Ovary (tissue), 9 donors: ENCODE measurements around the gene DPH7. TPM values are rescaled to one million over a fixed set of nuclear protein-coding genes. Genes with fewer than 3 reads are reported as not detected.

ENCODE experiments used
- DNase-seq, 5 donors: peaks; one replicate each; pipeline ENCODE4 v3.0.0-alpha.2; 2019 to 2020
- H3K27ac ChIP-seq, 2 donors: fragments of 200-600 bp; one replicate each; pipeline versions ENCODE4 v1.5.1 to v1.8.0; 2019 to 2022
- H3K27me3 ChIP-seq: fragments of 200-600 bp; one replicate; pipeline ENCODE4 v1.8.0; 2022
- H3K36me3 ChIP-seq: fragments of 200-600 bp; sonication (generic); one replicate; pipeline ENCODE4 v1.5.1; 2019
- H3K4me1 ChIP-seq: one replicate; pipeline ENCODE4 v1.8.1; 2013; ENCODE audit warnings: mild to moderate bottlenecking, moderate library complexity; ENCODE audit not compliant: insufficient read depth
- H3K4me3 ChIP-seq: fragments of 200-600 bp; sonication (generic); one replicate; pipeline ENCODE4 v1.5.1; 2017
- H3K9me3 ChIP-seq, 2 donors: fragments of 200-600 bp in 1 of 2; sonication (generic) in 1 of 2; one replicate each; pipeline versions ENCODE4 v1.5.1 to v1.8.1; 2013 to 2019; ENCODE audit warnings: mild to moderate bottlenecking in 1 of 2, moderate library complexity in 1 of 2
- EP300 ChIP-seq: sonication (generic); formaldehyde crosslinking; IDR thresholded peaks from one replicate; pipeline ENCODE4 v1.6.1; 2017; ENCODE audit warnings: antibody characterized with exemption
- POLR2A ChIP-seq: fragments of 450-650 bp; IDR thresholded peaks from one replicate; pipeline ENCODE4 v1.6.1; 2017; ENCODE audit warnings: antibody characterized with exemption, mild to moderate bottlenecking, moderate library complexity
- WGBS, 3 donors: extraction: QIAGEN DNeasy Blood & Tissue Kit in 1 of 3; methylation state at CpG; one replicate each; pipeline versions ENCODE4 v1.1.5 to v1.1.7; 2013 to 2017; 5-methylcytosine and 5-hydroxymethylcytosine counted together
- intact Hi-C, 4 donors: fragments of 100-400 bp; cut with DNase I; formaldehyde crosslinking; loops; one replicate each; pipeline versions ENCODE4 v1.11.0 to v1.15.1; 2022 to 2023
- polyA plus RNA-seq, 2 donors: library from polyadenylated mRNA; stranded (reverse); fragments of 200-250 nt in 1 of 2; fragments of 350-450 nt in 1 of 2; fragmentation: Illumina TruSeq in 1 of 2; extraction: RNeasy Lipid Tissue Mini Kit (QIAGEN cat#74804) in 1 of 2; gene quantifications; one replicate each; pipeline ENCODE4 v1.2.3, GENCODE V29; 2013 to 2014
- total RNA-seq, 7 donors: library from RNA; depleted of rRNA in 2 of 7; stranded (reverse); fragments of >200 nt in 2 of 7; fragmentation: NEBNext Ultra II Directional in 3 of 7; extraction: Animal tissue kit (Norgen Biotek cat#: 25700) in 3 of 7; gene quantifications; one replicate each; pipeline versions ENCODE4 v1.1.0 to v1.2.4, GENCODE V29; 2016 to 2023
- TF ChIP-seq, protein P1 (sequence below), 3 donors: fragments of 450-650 bp in 2 of 3; fragments of 200-600 bp in 1 of 3; IDR thresholded peaks; one replicate each; pipeline versions ENCODE4 v1.5.1 to v1.8.0; 2016 to 2022; ENCODE audit warnings: antibody characterized with exemption in 3 of 3, mild to moderate bottlenecking in 1 of 3
- donor health status: DM: no; HTN: no; CAD: no; lungs with moderate emphysema.
- donor health status: DM: no; HTN: no; CAD: no.
- donor health status: Bipolar disorder and iron deficiency.
- donor health status: DM: yes; HTN: yes; CAD: no.
- donor health status: DM: no; HTN: no; CAD: no.
- donor health status: DM: yes; HTN: yes; CAD: no.

DPH7 gene
- total and polyA plus RNA-seq, 9 donors: 15.4 to 38.2 (median 33.0) TPM

GRCh38 chr9:137615387-137615871 lies 36.7 kb upstream of the DPH7 start:
- no peak overlapping the region for H3K4me3 ChIP-seq
- no peaks in the 10 kb centered on the region for H3K27me3 ChIP-seq
- H3K9me3 ChIP-seq: no peaks in the 10 kb centered on the region
- intact Hi-C loops: no loop called here
- 85 to 90% (median 88%) methylated on average over 19 of the region's 19 CpGs for WGBS, 3 donors
- no peak overlapping the region for H3K27ac ChIP-seq
- TF ChIP-seq EP300 (no peak), POLR2A (no peak)
- TF ChIP-seq, protein P1, sequence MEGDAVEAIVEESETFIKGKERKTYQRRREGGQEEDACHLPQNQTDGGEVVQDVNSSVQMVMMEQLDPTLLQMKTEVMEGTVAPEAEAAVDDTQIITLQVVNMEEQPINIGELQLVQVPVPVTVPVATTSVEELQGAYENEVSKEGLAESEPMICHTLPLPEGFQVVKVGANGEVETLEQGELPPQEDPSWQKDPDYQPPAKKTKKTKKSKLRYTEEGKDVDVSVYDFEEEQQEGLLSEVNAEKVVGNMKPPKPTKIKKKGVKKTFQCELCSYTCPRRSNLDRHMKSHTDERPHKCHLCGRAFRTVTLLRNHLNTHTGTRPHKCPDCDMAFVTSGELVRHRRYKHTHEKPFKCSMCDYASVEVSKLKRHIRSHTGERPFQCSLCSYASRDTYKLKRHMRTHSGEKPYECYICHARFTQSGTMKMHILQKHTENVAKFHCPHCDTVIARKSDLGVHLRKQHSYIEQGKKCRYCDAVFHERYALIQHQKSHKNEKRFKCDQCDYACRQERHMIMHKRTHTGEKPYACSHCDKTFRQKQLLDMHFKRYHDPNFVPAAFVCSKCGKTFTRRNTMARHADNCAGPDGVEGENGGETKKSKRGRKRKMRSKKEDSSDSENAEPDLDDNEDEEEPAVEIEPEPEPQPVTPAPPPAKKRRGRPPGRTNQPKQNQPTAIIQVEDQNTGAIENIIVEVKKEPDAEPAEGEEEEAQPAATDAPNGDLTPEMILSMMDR (IDR thresholded peaks at IDR 0.05): no peak
- H3K4me1 ChIP-seq: peaks cover 13% of the 10 kb centered on the region
- no peaks in the 10 kb centered on the region for H3K36me3 ChIP-seq
- peak in 1 of 5 donors; percentile 32 for DNase-seq

DNA sequence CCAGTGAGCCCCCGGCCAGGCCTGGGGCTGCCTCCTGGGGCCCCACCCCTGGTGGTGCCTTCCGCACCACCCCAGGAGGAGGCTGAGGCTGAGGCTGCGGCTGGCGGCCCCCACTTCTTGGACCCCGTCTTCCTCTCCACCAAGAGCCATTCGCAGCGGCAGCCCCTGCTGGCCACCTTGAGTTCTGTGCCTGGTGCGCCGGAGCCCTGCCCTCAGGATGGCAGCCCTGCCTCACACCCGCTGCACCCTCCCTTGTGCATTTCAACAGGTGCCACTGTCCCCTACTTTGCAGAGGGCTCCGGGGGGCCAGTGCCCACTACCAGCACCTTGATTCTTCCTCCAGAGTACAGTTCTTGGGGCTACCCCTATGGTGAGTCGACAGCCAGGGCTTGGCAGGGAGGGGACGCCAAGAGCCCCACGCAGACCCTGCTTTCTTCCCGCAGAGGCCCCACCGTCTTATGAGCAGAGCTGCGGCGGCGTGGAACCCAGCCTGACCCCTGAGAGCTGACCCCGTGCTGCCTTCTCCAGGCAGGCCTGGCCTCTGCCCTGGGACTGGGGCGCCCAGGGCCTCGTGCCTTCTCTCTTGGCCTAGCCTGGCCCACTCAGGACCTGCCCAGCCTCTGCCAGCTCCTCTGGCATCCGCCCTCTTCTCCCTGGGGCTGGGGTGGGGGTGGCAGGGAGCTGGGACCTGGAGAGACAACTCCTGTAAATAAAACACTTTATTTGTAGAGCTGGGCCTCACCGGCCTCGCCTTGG lies 36.1 kb upstream of the DPH7 start:
- Histone ChIP-seq H3K4me1 (peaks cover 12% of the 10 kb centered on the region), H3K27me3 (no peaks in the 10 kb centered on the region), H3K36me3 (no peaks in the 10 kb centered on the region), H3K9me3 (no peaks in the 10 kb centered on the region), H3K4me3 (no peak overlapping the region), H3K27ac (no peak overlapping the region)
- TF ChIP-seq POLR2A (no peak), EP300 (no peak)
- TF ChIP-seq, protein P1 (IDR thresholded peaks at IDR 0.05): no peak
- WGBS, 3 donors: 87 to 93% (median 90%) methylated on average over 25 of the region's 25 CpGs
- peak in 1 of 5 donors; percentile 24 for DNase-seq
- intact Hi-C loops: no loop called here

DNA sequence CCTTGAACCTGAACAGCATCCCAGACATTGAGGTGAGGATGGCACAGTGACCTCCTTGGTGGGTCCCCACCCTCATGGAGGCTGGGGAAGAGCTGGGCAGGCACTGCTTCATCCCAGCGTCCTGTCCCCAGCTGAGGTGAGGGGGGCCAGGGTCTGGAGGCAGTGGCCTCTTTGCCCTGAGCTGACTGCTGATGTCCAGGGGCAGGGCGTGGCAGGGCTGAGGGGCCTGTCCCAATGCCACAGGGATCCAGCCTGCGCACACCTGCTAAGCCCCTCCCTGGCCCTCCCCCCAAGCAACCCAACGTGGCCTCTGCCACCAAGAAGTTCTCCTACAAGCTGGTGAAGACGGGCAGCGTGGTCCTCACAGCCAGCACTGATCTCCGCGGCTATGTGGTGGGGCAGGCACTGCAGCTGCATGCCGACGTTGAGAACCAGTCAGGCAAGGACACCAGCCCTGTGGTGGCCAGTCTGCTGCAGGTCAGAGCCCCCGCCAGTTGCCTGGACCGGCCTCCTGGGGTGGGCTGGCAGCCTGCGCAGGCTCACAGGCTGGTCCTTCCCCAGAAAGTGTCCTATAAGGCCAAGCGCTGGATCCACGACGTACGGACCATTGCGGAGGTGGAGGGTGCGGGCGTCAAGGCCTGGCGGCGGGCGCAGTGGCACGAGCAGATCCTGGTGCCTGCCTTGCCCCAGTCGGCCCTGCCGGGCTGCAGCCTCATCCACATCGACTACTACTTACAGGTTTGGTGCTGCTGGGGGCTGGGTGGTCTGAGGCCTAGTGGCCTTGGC lies 35.2 kb upstream of the DPH7 start:
- 86 to 92% (median 86%) methylated on average over 26 to 27 of the region's 27 CpGs for WGBS, 3 donors
- H3K4me3 ChIP-seq: no peak overlapping the region
- H3K36me3 ChIP-seq: no peaks in the 10 kb centered on the region
- intact Hi-C loops: no loop called here
- no peak overlapping the region for H3K27ac ChIP-seq
- TF ChIP-seq, protein P1 (IDR thresholded peaks at IDR 0.05): no peak
- TF ChIP-seq EP300 (no peak), POLR2A (no peak)
- no peak for DNase-seq
- H3K9me3 ChIP-seq: no peaks in the 10 kb centered on the region
- H3K27me3 ChIP-seq: no peaks in the 10 kb centered on the region
- H3K4me1 ChIP-seq: peaks cover 12% of the 10 kb centered on the region

DNA sequence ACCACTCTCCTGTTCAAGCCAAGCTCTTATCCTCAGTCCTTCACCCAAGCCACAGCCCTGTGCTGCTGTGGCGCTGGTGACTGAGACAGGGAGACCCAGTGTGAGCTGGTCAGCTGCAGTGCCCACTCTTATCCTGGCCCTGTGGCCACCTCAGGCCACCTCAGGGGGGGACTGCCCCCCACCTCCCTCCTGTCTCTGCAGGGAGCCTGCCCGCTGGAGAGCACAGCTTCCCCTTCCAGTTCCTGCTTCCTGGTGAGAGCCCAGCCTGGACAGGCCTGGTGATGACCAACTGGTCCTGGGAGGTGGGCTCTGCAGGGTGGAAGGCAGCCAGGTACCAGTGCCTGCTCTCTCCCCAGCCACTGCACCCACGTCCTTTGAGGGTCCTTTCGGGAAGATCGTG lies 34.5 kb upstream of the DPH7 start:
- intact Hi-C loops: no loop called here
- Histone ChIP-seq H3K9me3 (no peaks in the 10 kb centered on the region), H3K27ac (no peak overlapping the region), H3K36me3 (no peaks in the 10 kb centered on the region), H3K27me3 (no peaks in the 10 kb centered on the region), H3K4me3 (no peak overlapping the region), H3K4me1 (peaks cover 12% of the 10 kb centered on the region)
- no peak for DNase-seq
- WGBS, 3 donors: 78 to 83% (median 79%) methylated on average over 5 of the region's 5 CpGs
- TF ChIP-seq POLR2A (no peak), EP300 (no peak)
- TF ChIP-seq, protein P1 (IDR thresholded peaks at IDR 0.05): no peak
